Fibroblast of lung (primary cell): ENCODE measurements around the gene CHRND.

Experiments
- EZH2 ChIP-seq: IDR thresholded peaks from 2 replicates; pipeline ENCODE4 v1.5.1; 2012; ENCODE audit warnings: low read length, control low read depth, mild to moderate bottlenecking; ENCODE audit errors: missing control alignments
- TF ChIP-seq, protein P1 (sequence below), 2 donors: IDR thresholded peaks in 1 of 2; conservative IDR thresholded peaks in 1 of 2; 1 replicate in 1 of 2; 2 replicates in 1 of 2; pipeline ENCODE4 v1.5.1; 2011 to 2012; ENCODE audit warnings: low read length in 2 of 2, control low read depth in 1 of 2, inconsistent platforms in 1 of 2, low read depth in 1 of 2, mild to moderate bottlenecking in 1 of 2

- TF ChIP-seq, protein P1, sequence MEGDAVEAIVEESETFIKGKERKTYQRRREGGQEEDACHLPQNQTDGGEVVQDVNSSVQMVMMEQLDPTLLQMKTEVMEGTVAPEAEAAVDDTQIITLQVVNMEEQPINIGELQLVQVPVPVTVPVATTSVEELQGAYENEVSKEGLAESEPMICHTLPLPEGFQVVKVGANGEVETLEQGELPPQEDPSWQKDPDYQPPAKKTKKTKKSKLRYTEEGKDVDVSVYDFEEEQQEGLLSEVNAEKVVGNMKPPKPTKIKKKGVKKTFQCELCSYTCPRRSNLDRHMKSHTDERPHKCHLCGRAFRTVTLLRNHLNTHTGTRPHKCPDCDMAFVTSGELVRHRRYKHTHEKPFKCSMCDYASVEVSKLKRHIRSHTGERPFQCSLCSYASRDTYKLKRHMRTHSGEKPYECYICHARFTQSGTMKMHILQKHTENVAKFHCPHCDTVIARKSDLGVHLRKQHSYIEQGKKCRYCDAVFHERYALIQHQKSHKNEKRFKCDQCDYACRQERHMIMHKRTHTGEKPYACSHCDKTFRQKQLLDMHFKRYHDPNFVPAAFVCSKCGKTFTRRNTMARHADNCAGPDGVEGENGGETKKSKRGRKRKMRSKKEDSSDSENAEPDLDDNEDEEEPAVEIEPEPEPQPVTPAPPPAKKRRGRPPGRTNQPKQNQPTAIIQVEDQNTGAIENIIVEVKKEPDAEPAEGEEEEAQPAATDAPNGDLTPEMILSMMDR (conservative IDR thresholded peaks at IDR 0.05 in 1 of 2, IDR thresholded peaks at IDR 0.05 in 1 of 2; ENCODE audit: low read depth in 1 of 2, low read length in 2 of 2) = no peak
- no peak for TF ChIP-seq EZH2
Measured at GRCh38 chr2:232545511-232546375, 19.8 kb downstream of the CHRND start.
